Astrocyte (in vitro differentiated cells and primary cell): ENCODE results near the gene TMEM80. TPM values are rescaled to one million over a fixed set of nuclear protein-coding genes. Genes with fewer than 3 reads are reported as not detected.

Experiments
- DNase-seq: peaks from one replicate; pipeline ENCODE4 v3.0.0-alpha.2; 2010; ENCODE audit warnings: low read depth
- FAIRE-seq: peaks from 2 replicates; lab custom pipeline; 2011; peaks lifted over from hg19 to GRCh38; lab: Jason Lieb, UNC
- H2AFZ ChIP-seq: 2 replicates; pipeline ENCODE4 v1.6.0; 2012; ENCODE audit warnings: low read depth, low read length, inconsistent platforms
- H3K27ac ChIP-seq: 2 replicates; pipeline ENCODE4 v1.5.1; 2011; ENCODE audit warnings: low read depth, low read length, inconsistent platforms
- H3K27me3 ChIP-seq: 2 replicates; pipeline ENCODE4 v1.6.0; 2011; ENCODE audit warnings: low read length, inconsistent platforms; ENCODE audit not compliant: insufficient read depth
- H3K36me3 ChIP-seq: 2 replicates; pipeline ENCODE4 v1.5.1; 2011; ENCODE audit warnings: low read length, inconsistent platforms; ENCODE audit not compliant: insufficient read depth
- H3K4me1 ChIP-seq: 2 replicates; pipeline ENCODE4 v1.5.1; 2011; ENCODE audit warnings: low read length, inconsistent platforms; ENCODE audit not compliant: insufficient read depth
- H3K4me2 ChIP-seq: 2 replicates; pipeline ENCODE4 v1.6.0; 2012; ENCODE audit warnings: low read length, inconsistent platforms
- H3K4me3 ChIP-seq: 2 replicates; pipeline ENCODE4 v1.5.1; 2011; ENCODE audit warnings: low read depth, mild to moderate bottlenecking, low read length, inconsistent platforms; ENCODE audit not compliant: insufficient read depth
- H3K79me2 ChIP-seq: 2 replicates; pipeline ENCODE4 v1.6.0; 2012; ENCODE audit warnings: mild to moderate bottlenecking, low read length, inconsistent platforms; ENCODE audit not compliant: insufficient read depth
- H3K9ac ChIP-seq: 2 replicates; pipeline ENCODE4 v1.6.0; 2012; ENCODE audit warnings: mild to moderate bottlenecking, low read length, inconsistent platforms
- H3K9me3 ChIP-seq: 2 replicates; pipeline ENCODE4 v1.5.1; 2012; ENCODE audit warnings: low read depth, mild to moderate bottlenecking, low read length, inconsistent platforms; ENCODE audit not compliant: insufficient read depth
- H4K20me1 ChIP-seq: 2 replicates; pipeline ENCODE4 v1.6.0; 2012; ENCODE audit warnings: low read length, inconsistent platforms; ENCODE audit not compliant: insufficient read depth
- H3K27ac Mint-ChIP-seq: one replicate; pipeline ENCODE4 v1.8.0; 2021; ENCODE audit warnings: mild to moderate bottlenecking, mixed read lengths; ENCODE audit not compliant: unreplicated experiment
- H3K27me3 Mint-ChIP-seq: one replicate; pipeline ENCODE4 v1.8.0; 2021; ENCODE audit warnings: low read depth, mixed read lengths; ENCODE audit not compliant: unreplicated experiment
- H3K36me3 Mint-ChIP-seq: one replicate; pipeline ENCODE4 v1.8.0; 2021; ENCODE audit warnings: low read depth, mixed read lengths; ENCODE audit not compliant: unreplicated experiment
- H3K4me1 Mint-ChIP-seq: one replicate; pipeline ENCODE4 v1.8.0; 2021; ENCODE audit warnings: low read depth, mixed read lengths; ENCODE audit not compliant: unreplicated experiment
- H3K4me3 Mint-ChIP-seq: one replicate; pipeline ENCODE4 v1.8.0; 2021; ENCODE audit warnings: mild to moderate bottlenecking, moderate library complexity, mixed read lengths; ENCODE audit not compliant: unreplicated experiment
- H3K9me3 Mint-ChIP-seq: one replicate; pipeline ENCODE4 v1.8.0; 2021; ENCODE audit warnings: mild to moderate bottlenecking, mixed read lengths; ENCODE audit not compliant: unreplicated experiment
- EZH2 ChIP-seq: IDR thresholded peaks from 2 replicates; pipeline ENCODE4 v1.6.1; 2012; ENCODE audit warnings: mild to moderate bottlenecking, low read length, inconsistent platforms; ENCODE audit not compliant: insufficient read depth
- total RNA-seq: library from RNA; stranded (reverse); gene quantifications from 2 replicates; pipeline ENCODE4 v1.2.1, GENCODE V29; 2021
- TF ChIP-seq, protein P1 (sequence below): IDR thresholded peaks from 2 replicates; pipeline ENCODE4 v1.5.1; 2011; ENCODE audit warnings: low read depth, mild to moderate bottlenecking, inconsistent platforms, low read length, moderate library complexity; ENCODE audit not compliant: insufficient read depth

The TMEM80 gene
- total RNA-seq, 1 donor from 2014 or later = 16.1 TPM

DNA sequence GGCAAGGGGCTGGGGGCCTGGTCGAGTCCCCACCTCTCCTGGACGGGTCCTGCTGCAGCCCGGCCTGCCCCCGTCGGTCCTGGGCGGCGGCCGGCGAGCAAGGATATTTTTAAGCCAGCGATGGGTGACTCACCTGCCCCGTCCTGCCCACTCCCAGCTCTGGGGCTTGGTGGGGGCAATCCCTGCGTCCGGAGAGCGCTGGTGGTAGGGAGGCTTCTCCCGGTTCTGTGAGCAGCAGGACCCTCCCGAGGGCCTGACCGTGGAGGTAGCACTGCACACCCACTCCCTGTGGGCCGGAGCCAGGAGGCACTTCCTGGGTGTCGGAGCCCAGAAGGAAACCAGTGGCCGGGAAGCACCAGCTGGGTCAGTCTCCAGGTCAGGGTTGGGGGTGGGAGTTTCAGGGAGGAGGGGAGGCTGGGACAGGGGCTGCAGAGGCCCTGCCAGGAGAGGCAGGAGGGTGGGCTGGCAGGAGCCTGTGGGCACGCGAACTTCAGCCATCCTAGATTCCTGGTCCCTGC, 10.9 kb downstream of the TMEM80 start:
- Mint-ChIP-seq H3K4me3 (peak overlapping the region; percentile 79), H3K27me3 (no peaks in the 10 kb centered on the region), H3K9me3 (peaks cover 1% of the 10 kb centered on the region), H3K36me3 (no peaks in the 10 kb centered on the region), H3K27ac (no peak overlapping the region), H3K4me1 (peaks cover 3% of the 10 kb centered on the region)
- peak overlapping the region; percentile 86 for H3K4me2 ChIP-seq
- H3K27me3 ChIP-seq = no peaks in the 10 kb centered on the region
- peak overlapping the region; percentile 38 for H2AFZ ChIP-seq
- FAIRE-seq (no peak), DNase-seq (peak; percentile 22)
- H3K27ac ChIP-seq = no peak overlapping the region
- peaks cover 21% of the 10 kb centered on the region for H3K79me2 ChIP-seq
- H3K4me1 ChIP-seq = peaks cover 24% of the 10 kb centered on the region
- TF ChIP-seq EZH2 = no peak
- TF ChIP-seq, protein P1, sequence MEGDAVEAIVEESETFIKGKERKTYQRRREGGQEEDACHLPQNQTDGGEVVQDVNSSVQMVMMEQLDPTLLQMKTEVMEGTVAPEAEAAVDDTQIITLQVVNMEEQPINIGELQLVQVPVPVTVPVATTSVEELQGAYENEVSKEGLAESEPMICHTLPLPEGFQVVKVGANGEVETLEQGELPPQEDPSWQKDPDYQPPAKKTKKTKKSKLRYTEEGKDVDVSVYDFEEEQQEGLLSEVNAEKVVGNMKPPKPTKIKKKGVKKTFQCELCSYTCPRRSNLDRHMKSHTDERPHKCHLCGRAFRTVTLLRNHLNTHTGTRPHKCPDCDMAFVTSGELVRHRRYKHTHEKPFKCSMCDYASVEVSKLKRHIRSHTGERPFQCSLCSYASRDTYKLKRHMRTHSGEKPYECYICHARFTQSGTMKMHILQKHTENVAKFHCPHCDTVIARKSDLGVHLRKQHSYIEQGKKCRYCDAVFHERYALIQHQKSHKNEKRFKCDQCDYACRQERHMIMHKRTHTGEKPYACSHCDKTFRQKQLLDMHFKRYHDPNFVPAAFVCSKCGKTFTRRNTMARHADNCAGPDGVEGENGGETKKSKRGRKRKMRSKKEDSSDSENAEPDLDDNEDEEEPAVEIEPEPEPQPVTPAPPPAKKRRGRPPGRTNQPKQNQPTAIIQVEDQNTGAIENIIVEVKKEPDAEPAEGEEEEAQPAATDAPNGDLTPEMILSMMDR = no peak
- H3K4me3 ChIP-seq = peak overlapping the region; percentile 63
- no peaks in the 10 kb centered on the region for H3K36me3 ChIP-seq
- H3K9me3 ChIP-seq = no peaks in the 10 kb centered on the region
- peak overlapping the region; percentile 73 for H3K9ac ChIP-seq
- peaks cover 14% of the 10 kb centered on the region for H4K20me1 ChIP-seq

DNA sequence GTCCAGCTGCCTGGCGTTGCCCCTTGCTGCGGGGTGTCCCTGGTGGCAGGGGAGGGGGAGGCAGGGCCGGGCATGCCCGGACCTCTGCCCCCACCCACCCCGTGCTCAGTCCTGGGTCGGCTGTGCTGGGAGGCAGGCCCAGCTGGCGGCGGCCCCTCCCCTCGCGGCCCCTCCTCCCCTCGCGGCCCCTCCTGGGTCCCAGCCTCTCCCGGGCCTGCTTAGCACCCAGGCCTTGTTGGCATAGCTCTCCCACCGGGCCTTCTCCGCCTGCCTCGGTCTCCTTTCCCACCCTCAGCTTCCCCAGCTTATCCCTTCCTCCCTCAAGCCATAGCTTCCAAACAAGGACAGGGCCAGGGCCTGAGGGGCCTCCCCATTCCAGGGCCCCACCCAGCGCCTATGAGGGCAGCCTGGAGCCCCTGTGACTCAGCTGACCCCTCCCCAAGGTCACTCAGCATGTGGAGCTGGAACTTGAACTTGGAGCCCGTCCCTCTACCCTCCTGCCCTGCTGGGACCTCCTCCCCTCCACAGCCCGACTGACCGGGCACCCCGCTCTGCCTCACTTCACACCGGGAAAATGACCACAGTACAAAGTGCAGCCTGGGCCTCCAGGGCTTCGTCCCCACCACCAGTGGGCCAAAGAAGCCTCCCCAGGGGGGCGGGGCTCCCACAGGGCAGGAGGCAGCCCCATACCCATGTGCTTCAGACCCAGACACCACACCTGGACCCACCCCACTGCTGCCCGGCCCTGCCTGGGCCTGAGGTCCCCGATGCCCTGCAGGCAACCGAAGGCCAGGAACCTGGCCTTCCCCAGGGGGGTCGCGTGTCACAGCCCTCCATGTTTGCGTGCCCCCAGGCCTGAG, 11.6 kb downstream of the TMEM80 start:
- no peak for DNase-seq
- Mint-ChIP-seq H3K27ac (peak overlapping the region; percentile 66), H3K27me3 (no peaks in the 10 kb centered on the region), H3K4me3 (peak overlapping the region; percentile 79), H3K9me3 (peaks cover 1% of the 10 kb centered on the region), H3K4me1 (peaks cover 3% of the 10 kb centered on the region), H3K36me3 (no peaks in the 10 kb centered on the region)
- Histone ChIP-seq H3K36me3 (no peaks in the 10 kb centered on the region), H3K9me3 (no peaks in the 10 kb centered on the region), H3K27ac (no peak overlapping the region), H3K9ac (peak overlapping the region; percentile 73), H4K20me1 (peaks cover 14% of the 10 kb centered on the region), H2AFZ (peak overlapping the region; percentile 38), H3K79me2 (peaks cover 16% of the 10 kb centered on the region), H3K4me3 (peak overlapping the region; percentile 63), H3K27me3 (no peaks in the 10 kb centered on the region), H3K4me1 (peaks cover 24% of the 10 kb centered on the region), H3K4me2 (peak overlapping the region; percentile 86)
- FAIRE-seq = no peak
- no peak for TF ChIP-seq EZH2

DNA sequence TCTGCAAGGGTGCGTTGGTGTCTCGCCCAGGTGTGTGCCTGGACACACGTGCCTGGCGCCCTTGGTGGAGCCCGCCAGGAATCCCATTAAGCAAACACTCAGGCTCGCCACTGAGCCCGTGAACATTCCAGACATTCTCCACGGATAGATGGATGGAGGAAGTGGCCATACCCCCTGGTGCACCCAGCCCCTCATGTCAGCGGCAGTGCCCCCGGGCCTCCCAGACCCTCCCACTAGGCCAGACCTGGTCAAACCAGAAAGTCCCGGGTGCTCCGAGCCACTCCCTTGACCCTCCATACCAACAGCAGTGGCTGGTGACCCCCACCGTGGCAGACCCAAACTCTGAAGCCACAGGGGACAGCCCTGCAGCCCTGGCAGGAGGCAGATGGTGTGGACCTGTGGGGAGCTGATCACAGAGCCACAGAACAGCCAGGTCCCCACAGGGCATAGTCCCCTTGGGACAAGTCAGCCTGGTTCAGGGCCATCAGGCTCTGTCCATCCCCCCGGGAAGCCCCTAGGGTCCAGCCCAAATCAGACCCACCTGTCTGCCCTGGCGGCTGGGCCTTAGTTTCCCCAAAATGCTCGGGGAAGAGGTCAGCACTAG, 12.3 kb downstream of the TMEM80 start:
- Histone ChIP-seq H3K4me3 (peak overlapping the region; percentile 33), H3K36me3 (no peaks in the 10 kb centered on the region), H3K27me3 (no peaks in the 10 kb centered on the region), H3K27ac (no peak overlapping the region), H3K4me1 (peaks cover 24% of the 10 kb centered on the region), H2AFZ (no peak overlapping the region), H3K4me2 (peak overlapping the region; percentile 86), H3K79me2 (peaks cover 14% of the 10 kb centered on the region), H3K9ac (peak overlapping the region; percentile 73), H3K9me3 (no peaks in the 10 kb centered on the region), H4K20me1 (peaks cover 12% of the 10 kb centered on the region)
- Mint-ChIP-seq H3K27ac (no peak overlapping the region), H3K36me3 (no peaks in the 10 kb centered on the region), H3K4me3 (peak overlapping the region; percentile 60), H3K9me3 (peaks cover 1% of the 10 kb centered on the region), H3K27me3 (no peaks in the 10 kb centered on the region), H3K4me1 (peaks cover 3% of the 10 kb centered on the region)
- FAIRE-seq (no peak), DNase-seq (no peak)
- TF ChIP-seq, protein P1 = no peak
- no peak for TF ChIP-seq EZH2
